ENCODE measurements around the gene POTEG.
"Not testable (repeated sequence)": the region's sequence is repeated elsewhere in the genome, so short reads cannot be mapped to it uniquely, and the experiment has no call there.

POTEG gene

DNA sequence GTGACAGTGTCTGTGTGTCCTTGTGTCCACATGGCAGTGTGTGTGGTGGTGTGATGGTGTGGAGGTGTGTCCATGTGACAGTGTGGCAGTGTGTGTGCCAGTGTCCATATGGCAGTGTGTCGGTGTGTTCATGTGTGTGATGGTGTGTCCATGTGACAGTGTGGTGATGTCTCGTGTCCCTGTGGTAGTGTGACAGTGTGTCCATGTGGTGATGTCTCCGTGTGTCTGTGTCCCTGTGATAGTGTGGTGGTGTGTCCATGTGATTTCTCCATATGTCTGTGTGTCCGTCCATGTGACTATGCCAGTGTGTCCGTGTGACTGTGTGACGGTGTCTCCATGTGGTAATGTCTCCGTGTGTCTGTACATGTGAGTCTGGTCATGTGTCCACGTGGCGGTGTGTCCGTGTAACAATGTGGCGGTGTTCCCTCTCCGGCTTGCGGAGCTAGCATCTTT, 59.7 kb downstream of the POTEG start:
- DNase-seq (ENCODE audit: low read depth in 2 of 2, low spot score in 1 of 2): not testable (repeated sequence)

GRCh38 chr14:19372813-19373500, 61.2 kb downstream of the POTEG start:
- not testable (repeated sequence) for DNase-seq (ENCODE audit: low read depth in 2 of 2, low spot score in 1 of 2)

GRCh38 chr14:19371767-19372166, 62.4 kb downstream of the POTEG start:
- not testable (repeated sequence) for DNase-seq (ENCODE audit: low read depth in 2 of 2, low spot score in 1 of 2)

DNA sequence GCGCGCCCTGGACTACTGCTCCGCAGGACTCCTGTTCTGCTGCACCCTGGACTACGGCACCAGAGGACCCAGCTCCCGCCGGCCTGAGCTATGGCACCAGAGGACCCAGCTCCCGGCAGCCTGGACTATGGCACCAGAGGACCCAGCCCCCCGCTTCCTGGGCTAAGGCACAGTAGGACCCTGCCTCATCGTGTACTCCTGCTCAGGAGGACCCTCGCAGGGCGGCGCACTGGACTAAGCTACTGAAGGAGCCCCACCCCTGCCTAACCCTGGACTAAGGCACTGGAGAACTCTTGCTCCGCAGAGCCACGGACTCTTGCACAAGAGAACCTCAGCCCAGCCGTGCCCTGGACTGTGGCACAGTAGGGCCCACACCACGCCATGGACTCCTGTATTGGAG, 71.3 kb downstream of the POTEG start:
- DNase-seq (ENCODE audit: low read depth in 2 of 2, low spot score in 1 of 2): not testable (repeated sequence)

GRCh38 chr14:19362323-19362722, 71.8 kb downstream of the POTEG start:
- not testable (repeated sequence) for DNase-seq (ENCODE audit: low read depth in 2 of 2, low spot score in 1 of 2)

GRCh38 chr14:19361636-19362253, 72.4 kb downstream of the POTEG start:
- DNase-seq (ENCODE audit: low read depth in 2 of 2, low spot score in 1 of 2): not testable (repeated sequence)

DNA sequence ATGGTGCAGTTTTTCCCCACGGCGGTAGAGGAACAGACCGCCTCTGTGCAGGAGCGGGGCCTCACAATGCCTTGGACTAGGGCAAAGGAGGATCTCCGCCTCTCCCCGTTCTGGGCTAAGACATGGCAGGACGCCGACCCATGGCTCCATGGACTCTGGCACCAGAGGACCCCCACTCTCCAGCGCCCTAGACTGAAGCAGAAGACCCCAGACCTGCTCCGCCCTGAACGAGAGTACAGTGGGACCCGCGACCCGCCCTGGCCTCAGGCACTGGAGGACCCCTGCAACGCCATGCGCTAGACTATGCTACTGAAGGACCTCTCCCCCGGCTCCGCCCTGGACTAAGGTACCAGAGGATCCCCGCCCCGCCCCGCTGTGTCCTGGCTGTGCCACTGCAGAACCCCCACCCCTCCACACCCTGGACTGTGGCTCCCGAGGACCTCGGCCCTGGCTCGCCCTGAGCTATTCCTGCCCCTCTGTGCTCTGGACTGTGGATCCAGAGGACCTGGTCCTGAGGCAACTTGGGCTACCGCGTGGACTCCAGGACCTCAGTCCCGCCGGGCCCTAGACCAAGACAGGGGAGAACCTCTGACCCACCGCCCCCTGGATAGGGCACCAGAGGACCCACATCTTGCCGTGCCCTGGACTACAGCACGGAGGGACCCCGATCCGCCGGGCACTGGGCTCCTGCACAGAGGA, 73.1 kb downstream of the POTEG start:
- not testable (repeated sequence) for DNase-seq (ENCODE audit: low read depth in 2 of 2, low spot score in 1 of 2)

Measured in stimulated activated CD8-positive, alpha-beta memory T cell treated with anti-CD3 and anti-CD28 coated beads, Interleukin-4, amount 100 ng/mL, for 1 hour (primary cell).